Stimulated activated CD8-positive, alpha-beta memory T cell treated with anti-CD3 and anti-CD28 coated beads, Interleukin-12 subunit alpha, Interleukin-12 subunit beta, amount 100 ng/mL, for 24 hours (primary cell): Measurements from ENCODE around the gene EXOG.
"Not testable (repeated sequence)": the region's sequence is repeated elsewhere in the genome, so short reads cannot be mapped to it uniquely, and the experiment has no call there.

Source experiments
- DNase-seq: peaks from one replicate; pipeline ENCODE4 v3.0.0-alpha.2; 2020; ENCODE audit errors: extremely low read depth

Gene EXOG

DNA sequence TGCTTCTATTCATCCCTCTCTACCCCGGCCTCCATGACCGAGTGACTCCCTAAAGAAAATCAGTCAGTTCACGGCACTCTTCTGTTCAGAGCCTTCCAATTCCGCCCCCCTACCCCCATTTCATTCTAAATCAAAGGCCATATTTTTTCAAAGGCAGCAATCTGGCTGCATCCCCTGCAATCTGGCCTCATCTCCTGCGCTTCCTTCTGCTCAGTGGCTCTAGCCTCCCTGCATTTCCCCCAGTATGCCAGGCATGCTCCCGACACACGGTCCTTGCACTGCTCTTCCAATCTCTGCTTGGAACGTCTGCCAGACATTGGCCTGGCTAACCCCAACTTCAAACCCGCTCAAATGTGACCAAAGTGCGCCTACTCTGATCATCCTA lies 67.7 kb downstream of the EXOG start:
- no peak for DNase-seq

DNA sequence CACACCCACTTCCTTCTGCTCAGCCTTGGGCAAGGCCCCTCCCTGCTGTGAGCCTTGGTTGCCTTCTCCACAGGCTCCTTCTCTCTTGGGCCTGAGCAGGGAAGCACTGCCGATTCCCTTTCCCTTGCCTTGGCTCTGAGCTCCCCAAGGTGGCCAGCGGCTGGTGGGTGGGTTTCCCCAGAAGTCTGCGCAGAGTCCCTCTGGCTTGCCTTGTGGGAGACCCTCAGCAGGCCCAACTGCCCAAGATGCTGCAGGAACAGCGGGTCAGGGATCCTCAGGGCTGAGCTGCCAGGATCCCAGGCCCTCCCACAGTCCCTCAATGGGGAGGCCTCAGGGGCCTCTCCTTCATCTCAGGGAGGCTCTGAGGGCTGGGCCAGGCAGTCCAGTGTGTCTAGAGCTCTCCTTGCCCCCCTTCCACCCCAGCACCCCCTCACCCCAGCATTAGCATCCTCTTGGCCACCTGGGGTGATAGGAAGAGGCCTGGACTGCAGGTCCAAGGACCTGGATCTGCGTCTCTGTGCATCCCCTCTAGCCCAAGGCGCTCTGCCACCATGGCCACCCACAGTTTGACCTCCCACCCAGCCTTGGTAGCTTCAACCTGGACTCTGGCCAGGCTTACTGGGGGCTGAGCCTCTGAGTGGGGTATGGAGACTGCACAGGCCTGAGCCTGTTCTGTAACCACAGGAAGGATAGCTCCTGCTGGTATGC lies 68.6 kb downstream of the EXOG start:
- DNase-seq: no peak

DNA sequence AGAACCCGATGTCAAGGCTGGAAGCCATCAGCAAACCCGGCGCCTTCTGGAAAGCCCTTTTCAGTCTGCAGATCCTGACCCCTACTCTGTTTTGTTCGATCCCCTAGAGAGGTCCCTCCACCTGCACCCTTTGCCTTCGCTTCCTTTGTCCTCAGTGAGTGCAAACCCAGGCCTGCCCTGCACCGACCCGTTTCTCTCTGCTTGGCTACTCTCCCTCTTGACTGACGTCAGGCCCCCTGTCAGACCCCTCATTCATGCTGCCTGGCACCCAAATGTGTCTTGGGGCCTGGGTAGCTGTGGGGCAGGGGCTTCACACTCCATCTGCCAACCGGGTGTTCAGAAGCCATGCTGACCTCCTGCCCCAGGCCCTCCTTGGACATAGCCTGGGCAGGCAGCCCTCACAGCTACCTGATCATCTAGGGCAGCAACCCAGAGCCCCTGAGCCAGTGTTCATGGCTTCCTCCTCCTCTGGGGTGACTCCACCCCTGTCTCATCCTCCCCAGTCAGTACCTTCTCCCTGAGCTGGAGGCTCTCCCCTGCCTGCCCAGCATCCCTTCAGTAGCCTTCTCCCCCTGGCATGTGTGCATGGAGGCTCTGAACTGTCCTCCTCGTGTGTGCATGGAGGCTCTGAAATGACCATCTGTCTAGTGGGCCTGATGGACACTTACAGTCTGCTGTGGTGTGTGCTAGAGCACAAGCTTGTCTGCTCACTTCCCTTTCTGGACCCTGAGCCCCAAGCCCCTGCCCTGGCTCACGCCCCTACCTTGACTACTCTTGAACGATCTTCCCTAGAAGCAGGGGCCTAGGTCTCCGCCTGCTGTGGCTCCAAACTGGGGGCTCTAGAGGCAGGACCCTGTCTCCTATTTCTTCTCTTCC lies 69.4 kb downstream of the EXOG start:
- DNase-seq: no peak

DNA sequence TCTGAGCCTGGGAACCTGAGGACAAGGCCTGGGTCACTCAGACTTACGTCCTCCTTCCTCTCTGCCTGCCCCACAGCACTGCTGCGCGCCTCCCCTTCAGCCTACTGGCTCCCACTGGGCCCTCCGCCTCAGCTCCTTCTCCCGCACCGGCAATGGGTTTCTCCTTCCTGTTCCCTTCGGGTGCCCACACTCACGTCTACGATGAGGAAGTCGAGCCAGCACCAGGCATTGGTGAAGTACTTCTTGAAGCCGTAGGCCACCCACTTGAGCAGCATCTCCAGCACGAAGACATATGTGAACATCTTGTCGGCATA lies 70.0 kb downstream of the EXOG start:
- DNase-seq: no peak

DNA sequence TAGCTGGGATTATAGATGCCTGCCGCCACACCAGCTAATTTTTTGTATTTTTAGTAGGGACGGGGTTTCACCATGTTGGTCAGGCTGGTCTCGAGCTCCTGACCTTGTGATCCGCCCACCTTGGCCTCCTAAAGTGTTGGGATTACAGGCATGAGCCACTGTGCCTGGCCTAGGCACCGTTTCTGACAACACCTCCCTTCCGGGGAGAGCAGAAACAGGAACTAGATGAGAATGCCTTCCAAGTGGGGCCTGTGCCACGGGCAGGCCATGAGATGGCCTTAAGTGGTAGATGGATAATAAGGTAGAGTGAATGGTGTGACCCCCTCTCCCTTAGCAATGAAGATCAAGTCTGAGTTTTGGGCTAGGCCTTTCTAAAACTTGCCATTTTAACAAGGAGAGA lies 70.7 kb downstream of the EXOG start:
- not testable (repeated sequence) for DNase-seq

DNA sequence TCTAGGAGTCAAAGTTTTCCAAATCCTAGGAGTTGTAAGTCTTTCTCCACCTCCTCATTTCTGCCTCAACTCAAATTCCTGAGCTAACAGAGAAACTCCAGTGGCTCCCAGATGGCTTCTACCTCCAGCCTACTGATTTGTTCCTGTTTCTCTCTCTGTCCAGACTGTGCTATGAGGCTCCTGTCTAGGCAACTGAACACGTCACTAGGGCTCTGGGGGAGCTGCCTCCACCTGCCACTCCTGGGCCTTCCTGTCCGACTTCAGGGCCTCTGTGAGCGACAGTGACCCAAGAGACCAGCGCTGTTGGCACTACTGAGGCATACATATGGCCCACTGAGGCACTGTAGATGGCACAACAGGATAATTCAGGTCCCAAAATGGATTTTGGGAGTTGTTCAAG lies 71.4 kb downstream of the EXOG start:
- DNase-seq: no peak

DNA sequence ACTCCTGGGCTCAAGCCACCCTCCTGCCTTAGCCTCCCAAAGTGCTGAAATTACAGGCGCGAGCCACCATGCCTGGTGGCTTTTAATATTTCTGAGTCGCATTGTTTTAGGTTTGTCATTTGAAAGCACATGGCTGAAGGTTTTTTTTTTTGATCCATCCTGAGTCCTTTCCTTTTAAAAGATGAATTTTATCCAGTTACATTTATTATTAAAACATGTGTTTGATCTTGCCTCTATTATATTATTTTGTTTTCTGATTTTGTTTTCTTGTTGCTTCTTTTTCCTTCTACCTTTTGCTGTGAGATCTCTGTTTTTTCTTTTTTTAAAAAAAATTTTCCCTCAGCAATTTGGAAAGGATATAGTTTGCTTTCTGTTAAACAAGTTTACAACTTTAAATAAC lies 77.0 kb downstream of the EXOG start:
- no peak for DNase-seq

DNA sequence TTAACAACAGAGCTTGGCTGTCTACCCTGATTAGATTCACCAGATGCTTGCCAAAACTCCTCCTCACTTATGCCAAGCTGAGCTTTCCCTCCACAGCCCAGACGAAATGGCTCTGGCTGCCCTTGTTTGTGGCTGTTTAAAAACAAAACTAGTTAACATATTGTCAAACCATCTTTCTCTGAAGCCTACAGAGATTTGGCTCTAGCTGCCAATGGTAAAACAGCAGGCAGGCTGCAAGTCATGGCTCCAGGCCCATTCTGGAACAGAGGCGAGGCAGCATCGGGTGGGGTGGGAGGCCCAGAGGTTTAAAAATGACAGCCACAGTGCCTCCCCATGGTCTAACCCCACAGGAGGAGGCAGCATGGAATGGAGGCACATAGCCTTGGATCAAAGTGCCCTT lies 77.4 kb downstream of the EXOG start:
- DNase-seq: no peak

DNA sequence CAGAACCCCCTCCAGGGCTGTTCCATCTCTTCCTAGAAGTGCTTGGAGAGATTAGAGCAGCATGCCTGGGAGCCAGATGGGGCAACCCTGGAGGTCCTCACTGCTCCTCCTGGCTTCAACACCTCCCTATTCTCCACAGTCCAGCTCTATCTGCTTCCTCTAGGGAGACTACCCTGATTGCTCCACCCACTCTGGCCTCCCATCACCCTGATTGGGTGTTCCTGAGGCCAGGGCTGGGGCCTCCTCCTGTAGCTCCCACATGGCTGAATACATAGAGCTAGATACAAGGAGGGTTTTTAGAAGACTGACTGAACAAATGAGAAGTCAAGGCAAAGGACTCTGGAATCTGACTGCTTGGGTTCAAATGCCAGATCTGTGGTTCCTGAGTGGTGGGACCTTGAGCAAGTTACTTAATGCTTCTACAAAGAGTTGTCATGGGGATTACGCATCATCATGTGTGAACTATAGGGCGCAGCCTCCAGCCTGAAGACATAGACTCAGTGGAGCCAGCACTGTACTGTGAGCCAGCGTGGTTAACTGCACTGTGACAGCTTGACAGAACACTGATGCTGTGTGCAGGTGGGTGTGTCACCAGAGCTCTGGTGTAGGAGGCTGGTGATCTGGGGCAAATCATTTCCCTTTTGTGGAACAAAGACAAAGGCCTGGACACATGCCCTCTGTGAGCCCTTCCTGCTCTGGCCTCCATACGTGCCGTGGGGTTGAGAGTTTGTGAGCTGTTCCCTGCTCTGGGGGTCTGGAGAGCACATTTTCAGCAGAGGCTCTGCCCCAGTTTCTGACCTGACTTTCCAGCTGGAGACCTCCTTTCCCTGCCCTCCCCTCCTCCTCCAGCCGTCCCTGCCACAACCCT lies 78.5 kb downstream of the EXOG start:
- DNase-seq: no peak

DNA sequence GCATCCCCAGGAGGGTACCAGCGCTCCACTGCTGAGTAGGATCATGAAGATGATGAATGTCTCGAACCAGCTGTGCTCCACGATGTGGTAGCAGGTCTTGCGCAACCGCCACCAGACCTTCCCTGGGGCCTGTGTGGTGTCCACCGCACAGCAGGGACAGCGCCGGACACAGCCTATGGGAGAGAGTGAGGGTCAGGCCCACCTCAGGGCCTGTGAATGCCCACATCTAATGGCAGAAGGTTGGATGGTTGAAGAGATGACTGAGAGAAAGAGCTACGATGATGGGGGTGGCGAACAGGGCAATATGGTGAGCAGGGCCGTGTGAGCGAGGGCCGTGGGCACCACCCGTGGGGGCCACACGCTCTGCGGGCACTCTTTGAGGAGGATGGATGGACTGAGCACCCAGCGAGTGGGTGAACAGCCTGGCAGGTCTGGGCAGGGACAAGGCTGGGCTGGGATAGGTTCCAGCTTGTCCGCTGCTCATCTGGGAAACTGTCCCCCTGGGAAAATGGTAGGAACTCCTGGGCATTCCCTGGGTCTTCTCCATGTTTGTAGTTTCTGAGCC lies 79.2 kb downstream of the EXOG start:
- no peak for DNase-seq
